GM10266 (cell line): ENCODE data around the gene FGA.
"Not testable (repeated sequence)": the region's sequence is repeated elsewhere in the genome, so short reads cannot be mapped to it uniquely, and the experiment has no call there.

Source experiments
- DNase-seq: peaks from one replicate; pipeline ENCODE4 v3.0.0; 2012; ENCODE audit errors: extremely low spot score
- CTCF ChIP-seq: IDR thresholded peaks from 2 replicates; pipeline ENCODE4 v1.5.1; 2012; ENCODE audit warnings: mild to moderate bottlenecking, low read depth; ENCODE audit not compliant: control insufficient read depth, insufficient read depth; ENCODE audit errors: missing control alignments

The FGA gene

GRCh38 chr4:154597798-154598774, 7.5 kb upstream of the FGA start:
- TF ChIP-seq CTCF, result no peak
- no peak for DNase-seq

GRCh38 chr4:154597281-154597680, 6.7 kb upstream of the FGA start:
- not testable (repeated sequence) for DNase-seq

GRCh38 chr4:154595807-154596206, 5.3 kb upstream of the FGA start:
- TF ChIP-seq CTCF, result no peak
- DNase-seq, result no peak

GRCh38 chr4:154594343-154594742, 3.8 kb upstream of the FGA start:
- not testable (repeated sequence) for DNase-seq

- no peak for DNase-seq
- TF ChIP-seq CTCF, result no peak
These were observed 3.3 kb upstream of the FGA start for GRCh38 chr4:154593868-154594267.

GRCh38 chr4:154591890-154592289, 1.3 kb upstream of the FGA start:
- no peak for DNase-seq
- no peak for TF ChIP-seq CTCF

GRCh38 chr4:154589296-154590197, 995 bp downstream of the FGA start:
- no peak for TF ChIP-seq CTCF
- DNase-seq, result no peak

- DNase-seq, result no peak
- no peak for TF ChIP-seq CTCF
These were observed 2.3 kb downstream of the FGA start for GRCh38 chr4:154588198-154588597.
